Mesendoderm (in vitro differentiated cells): ENCODE data around the gene RNASE3. TPM values are rescaled to one million over a fixed set of nuclear protein-coding genes. Genes with fewer than 3 reads are reported as not detected.
"Not testable (repeated sequence)": the region's sequence is repeated elsewhere in the genome, so short reads cannot be mapped to it uniquely, and the experiment has no call there.

ENCODE experiments used
- DNase-seq: peaks from one replicate; pipeline ENCODE4 v3.0.0; 2013
- H2AK5ac ChIP-seq: 2 replicates; pipeline ENCODE4 v1.6.1; 2013; ENCODE audit warnings: low read length, inconsistent platforms
- H2BK120ac ChIP-seq: 2 replicates; pipeline ENCODE4 v1.6.1; 2013; ENCODE audit warnings: low read depth, mild to moderate bottlenecking, low read length, moderate library complexity, mixed read lengths
- H2BK15ac ChIP-seq: replicated peaks from 2 replicates; pipeline ENCODE4 v1.6.1; 2013; ENCODE audit warnings: low read depth, mild to moderate bottlenecking, moderate library complexity
- H2BK5ac ChIP-seq: 2 replicates; pipeline ENCODE4 v1.6.1; 2013; ENCODE audit warnings: low read length, inconsistent platforms
- H3K18ac ChIP-seq: 2 replicates; pipeline ENCODE4 v1.6.1; 2013; ENCODE audit warnings: mild to moderate bottlenecking, low read length, mixed read lengths
- H3K23ac ChIP-seq: one replicate; pipeline ENCODE4 v1.6.1; 2013; ENCODE audit warnings: low read length
- H3K27ac ChIP-seq: 2 replicates; pipeline ENCODE4 v1.5.1; 2013; ENCODE audit warnings: low read depth, mild to moderate bottlenecking, inconsistent platforms, low read length, moderate library complexity
- H3K27me3 ChIP-seq: 2 replicates; pipeline ENCODE4 v1.6.1; 2013; ENCODE audit warnings: low read length, control low read depth, mild to moderate bottlenecking, inconsistent platforms; ENCODE audit not compliant: insufficient read depth, poor library complexity
- H3K36me3 ChIP-seq: 2 replicates; pipeline ENCODE4 v1.6.1; 2013; ENCODE audit warnings: low read length, inconsistent platforms; ENCODE audit not compliant: control insufficient read depth, insufficient read depth
- H3K4ac ChIP-seq: one replicate; pipeline ENCODE4 v1.6.1; 2013; ENCODE audit warnings: low read depth, mild to moderate bottlenecking, low read length, moderate library complexity
- H3K4me1 ChIP-seq: 2 replicates; pipeline ENCODE4 v1.6.1; 2013; ENCODE audit warnings: low read depth, low read length, inconsistent platforms; ENCODE audit not compliant: control insufficient read depth
- H3K4me2 ChIP-seq: 2 replicates; pipeline ENCODE4 v1.6.1; 2013; ENCODE audit warnings: low read length
- H3K4me3 ChIP-seq: 2 replicates; pipeline ENCODE4 v1.5.1; 2013; ENCODE audit warnings: mild to moderate bottlenecking, low read length
- H3K56ac ChIP-seq: one replicate; pipeline ENCODE4 v1.6.1; 2013; ENCODE audit warnings: low read length
- H3K79me1 ChIP-seq: 2 replicates; pipeline ENCODE4 v1.6.1; 2013; ENCODE audit warnings: low read length, inconsistent platforms
- H3K79me2 ChIP-seq: 2 replicates; pipeline ENCODE4 v1.6.1; 2013; ENCODE audit warnings: mild to moderate bottlenecking, low read length; ENCODE audit not compliant: control insufficient read depth, insufficient read depth
- H3K9ac ChIP-seq: 2 replicates; pipeline ENCODE4 v1.6.1; 2013; ENCODE audit warnings: low read length, inconsistent platforms
- H4K5ac ChIP-seq: one replicate; pipeline ENCODE4 v1.6.1; 2013; ENCODE audit warnings: low read length
- H4K8ac ChIP-seq: one replicate; pipeline ENCODE4 v1.6.1; 2013; ENCODE audit warnings: low read depth, mild to moderate bottlenecking, control low read depth, low read length, moderate library complexity
- WGBS: extraction: QIAGEN DNeasy Blood & Tissue Kit; methylation state at CpG from one replicate; pipeline ENCODE4 v1.1.7; 2013; ENCODE audit warnings: low lambda C conversion rate, missing lambda C conversion rate; ENCODE audit not compliant: insufficient coverage; ENCODE audit errors: extremely low coverage; 5-methylcytosine and 5-hydroxymethylcytosine counted together
- polyA plus RNA-seq, 2 experiments: library from polyadenylated mRNA; stranded (reverse); fragments of 200-250 nt; gene quantifications; one replicate each; pipeline ENCODE4 v1.2.3, GENCODE V29; 2013

Gene RNASE3
- not detected for polyA plus RNA-seq (2013, experiment 1 of 2)
- polyA plus RNA-seq (2013, experiment 2 of 2) = not detected

- H3K4ac ChIP-seq, H3K4me2 ChIP-seq, H3K56ac ChIP-seq, H3K79me2 ChIP-seq, H3K4me1 ChIP-seq, H3K36me3 ChIP-seq, H4K5ac ChIP-seq, H2BK15ac ChIP-seq, H4K8ac ChIP-seq, H3K18ac ChIP-seq, H3K27ac ChIP-seq, H2BK5ac ChIP-seq, DNase-seq, H3K23ac ChIP-seq, H3K9ac ChIP-seq, H3K4me3 ChIP-seq, H2BK120ac ChIP-seq, H2AK5ac ChIP-seq, H3K27me3 ChIP-seq, H3K79me1 ChIP-seq: not testable (repeated sequence)
- WGBS = no CpG with 5 or more reads among the region's 11 CpGs
Measured at GRCh38 chr14:20891126-20891825, at the start of gene RNASE3. Gene RNASE3, plus strand, starts transcription at chr14:20891385. Its CDS starts 302 bp downstream, at chr14:20891687.

DNA sequence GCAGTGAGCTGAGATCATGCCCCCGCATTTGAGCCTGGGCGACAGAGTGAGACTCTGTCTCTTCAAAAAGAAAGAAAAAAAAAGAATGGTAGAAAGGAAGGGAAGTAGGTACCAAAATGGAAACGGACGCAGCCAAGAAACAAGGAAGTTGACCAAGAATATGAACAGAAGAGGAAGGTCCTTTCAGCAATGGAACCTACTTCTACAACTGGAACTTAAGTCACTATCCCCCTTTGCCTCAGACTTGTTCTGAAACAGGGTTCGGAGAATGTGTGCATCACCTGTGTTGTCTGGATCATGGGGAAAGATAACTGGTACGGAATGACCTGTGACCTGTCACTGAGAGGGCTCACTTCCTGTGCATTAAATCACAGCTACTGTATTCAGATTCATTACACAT lies 44.6 kb upstream of the RNASE3 start:
- Histone ChIP-seq H4K8ac (no peak overlapping the region), H3K4me3 (no peak overlapping the region), H3K79me1 (no peaks in the 10 kb centered on the region), H3K18ac (no peak overlapping the region), H2AK5ac (no peak overlapping the region), H3K79me2 (no peaks in the 10 kb centered on the region), H3K56ac (no peak overlapping the region), H3K23ac (no peak overlapping the region), H3K27me3 (no peaks in the 10 kb centered on the region), H3K9ac (no peak overlapping the region), H3K4me1 (no peaks in the 10 kb centered on the region), H4K5ac (no peak overlapping the region), H3K4ac (no peak overlapping the region), H3K4me2 (no peak overlapping the region), H2BK5ac (no peak overlapping the region), H3K27ac (no peak overlapping the region), H3K36me3 (no peaks in the 10 kb centered on the region), H2BK120ac (no peak overlapping the region), H2BK15ac (no peak overlapping the region)
- DNase-seq = no peak
- WGBS = no CpG with 5 or more reads among the region's 6 CpGs

DNA sequence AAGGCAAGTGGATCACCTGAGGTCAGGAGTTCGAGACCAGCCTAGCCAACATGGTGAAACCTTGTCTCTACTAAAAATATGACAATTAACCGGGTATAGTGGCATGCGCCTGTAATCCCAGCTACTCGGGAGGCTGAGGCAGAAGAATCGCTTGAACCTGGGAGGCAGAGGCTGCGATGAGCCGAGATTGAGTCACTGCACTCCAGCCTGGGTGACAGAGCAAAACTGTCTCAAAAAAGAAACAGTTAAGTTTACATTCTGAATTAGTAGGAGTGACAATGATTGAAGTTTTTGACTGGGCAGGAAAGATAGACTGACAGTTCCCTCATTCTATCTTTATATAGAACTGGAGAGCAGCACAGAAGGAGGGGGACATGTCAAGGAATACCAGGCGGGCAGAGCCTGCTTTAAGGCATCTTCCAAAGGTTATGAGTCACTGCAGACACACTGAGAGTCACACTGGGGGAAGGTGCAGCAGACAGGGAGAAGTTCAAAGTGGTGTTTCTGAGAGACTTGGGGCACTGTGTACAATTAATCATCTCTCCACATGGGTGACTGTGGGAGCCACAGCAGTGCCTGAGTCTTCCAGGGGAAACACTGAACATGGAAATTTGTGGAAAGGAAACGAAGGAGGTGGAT lies 42.8 kb upstream of the RNASE3 start:
- Histone ChIP-seq H3K79me1 (no peaks in the 10 kb centered on the region), H3K27me3 (no peaks in the 10 kb centered on the region), H3K4ac (no peak overlapping the region), H3K27ac (no peak overlapping the region), H3K9ac (no peak overlapping the region), H4K8ac (no peak overlapping the region), H3K23ac (no peak overlapping the region), H2AK5ac (no peak overlapping the region), H3K4me2 (no peak overlapping the region), H2BK120ac (no peak overlapping the region), H4K5ac (no peak overlapping the region), H3K56ac (peak overlapping the region; percentile 11), H3K36me3 (no peaks in the 10 kb centered on the region), H3K18ac (no peak overlapping the region), H2BK5ac (no peak overlapping the region), H3K4me3 (no peak overlapping the region), H2BK15ac (no peak overlapping the region), H3K4me1 (no peaks in the 10 kb centered on the region), H3K79me2 (no peaks in the 10 kb centered on the region)
- peak; percentile 26 for DNase-seq
- WGBS = no CpG with 5 or more reads among the region's 9 CpGs

GRCh38 chr14:20848955-20849570 lies 42.1 kb upstream of the RNASE3 start:
- DNase-seq = no peak

GRCh38 chr14:20853042-20853441 lies 38.1 kb upstream of the RNASE3 start:
- Histone ChIP-seq H3K4ac (no peak overlapping the region), H2AK5ac (no peak overlapping the region), H4K5ac (no peak overlapping the region), H3K79me2 (no peaks in the 10 kb centered on the region), H3K27me3 (no peaks in the 10 kb centered on the region), H2BK15ac (no peak overlapping the region), H3K4me1 (peaks cover 3% of the 10 kb centered on the region), H4K8ac (no peak overlapping the region), H3K4me2 (no peak overlapping the region), H3K56ac (no peak overlapping the region), H3K36me3 (no peaks in the 10 kb centered on the region), H3K27ac (no peak overlapping the region), H3K18ac (no peak overlapping the region), H3K23ac (no peak overlapping the region), H3K4me3 (no peak overlapping the region), H2BK5ac (no peak overlapping the region), H2BK120ac (no peak overlapping the region), H3K79me1 (no peaks in the 10 kb centered on the region), H3K9ac (no peak overlapping the region)
- WGBS = no CpG with 5 or more reads among the region's 4 CpGs
- no peak for DNase-seq

More at GRCh38 chr14:20848955-20849570, 42.1 kb upstream of the RNASE3 start:
- WGBS = no CpG with 5 or more reads among the region's 4 CpGs
- Histone ChIP-seq H3K23ac (no peak overlapping the region), H3K4me2 (no peak overlapping the region), H3K18ac (no peak overlapping the region), H3K36me3 (no peaks in the 10 kb centered on the region), H2BK120ac (no peak overlapping the region), H4K5ac (no peak overlapping the region), H2AK5ac (no peak overlapping the region), H3K4ac (no peak overlapping the region), H3K79me1 (no peaks in the 10 kb centered on the region), H3K79me2 (no peaks in the 10 kb centered on the region), H3K4me3 (no peak overlapping the region), H2BK5ac (no peak overlapping the region), H3K56ac (peak overlapping the region; percentile 11), H3K9ac (no peak overlapping the region), H3K4me1 (no peaks in the 10 kb centered on the region), H4K8ac (no peak overlapping the region), H3K27me3 (no peaks in the 10 kb centered on the region), H3K27ac (no peak overlapping the region), H2BK15ac (no peak overlapping the region)
